ENCODE data around the gene CSRP1. TPM values are rescaled to one million over a fixed set of nuclear protein-coding genes. Genes with fewer than 3 reads are reported as not detected.
A peak's percentile ranks its signal among the peaks of the same experiment; 100 is the strongest.

The CSRP1 gene
- total RNA-seq, 4 donors from 2014 or later, result 548 to 1,751 (median 1,444) TPM

DNA sequence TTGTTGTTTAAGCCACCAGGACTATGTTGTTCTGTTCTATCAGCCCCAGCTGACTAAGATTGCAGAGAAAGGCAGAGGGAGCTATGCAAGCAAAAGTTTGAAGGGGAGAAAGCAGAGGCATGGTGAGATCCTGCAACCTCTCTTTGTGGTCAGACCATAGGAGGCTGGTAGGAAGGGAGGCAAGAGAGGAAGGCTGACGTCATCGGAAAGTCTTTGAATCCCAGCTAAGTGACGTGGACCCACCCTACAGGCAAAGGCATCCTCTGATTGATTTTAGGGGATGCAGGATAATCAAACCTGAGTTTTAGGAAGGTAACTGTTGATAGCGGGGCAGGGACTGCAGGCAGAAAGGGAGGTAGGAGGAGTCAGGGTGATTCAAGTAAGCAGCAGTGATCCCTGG, 62.1 kb downstream of the CSRP1 start:
- no peak for TF ChIP-seq EP300 (IDR thresholded peaks at IDR 0.05)
- TF ChIP-seq POLR2A (IDR thresholded peaks at IDR 0.05), result no peak
- TF ChIP-seq, protein P1, sequence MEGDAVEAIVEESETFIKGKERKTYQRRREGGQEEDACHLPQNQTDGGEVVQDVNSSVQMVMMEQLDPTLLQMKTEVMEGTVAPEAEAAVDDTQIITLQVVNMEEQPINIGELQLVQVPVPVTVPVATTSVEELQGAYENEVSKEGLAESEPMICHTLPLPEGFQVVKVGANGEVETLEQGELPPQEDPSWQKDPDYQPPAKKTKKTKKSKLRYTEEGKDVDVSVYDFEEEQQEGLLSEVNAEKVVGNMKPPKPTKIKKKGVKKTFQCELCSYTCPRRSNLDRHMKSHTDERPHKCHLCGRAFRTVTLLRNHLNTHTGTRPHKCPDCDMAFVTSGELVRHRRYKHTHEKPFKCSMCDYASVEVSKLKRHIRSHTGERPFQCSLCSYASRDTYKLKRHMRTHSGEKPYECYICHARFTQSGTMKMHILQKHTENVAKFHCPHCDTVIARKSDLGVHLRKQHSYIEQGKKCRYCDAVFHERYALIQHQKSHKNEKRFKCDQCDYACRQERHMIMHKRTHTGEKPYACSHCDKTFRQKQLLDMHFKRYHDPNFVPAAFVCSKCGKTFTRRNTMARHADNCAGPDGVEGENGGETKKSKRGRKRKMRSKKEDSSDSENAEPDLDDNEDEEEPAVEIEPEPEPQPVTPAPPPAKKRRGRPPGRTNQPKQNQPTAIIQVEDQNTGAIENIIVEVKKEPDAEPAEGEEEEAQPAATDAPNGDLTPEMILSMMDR (IDR thresholded peaks at IDR 0.05), result no peak
- 60 to 77% methylated on average over 4 of the region's 4 CpGs for WGBS, 2 donors
- H3K9me3 ChIP-seq, result peaks cover 0 to 3% (median 0%) of the 10 kb centered on the region in 4 donors
- no peak for DNase-seq (ENCODE audit: low spot score in 2 of 2)
- H3K4me1 ChIP-seq, result peaks cover 0 to 41% (median 16%) of the 10 kb centered on the region in 4 donors
- H3K36me3 ChIP-seq, result no peaks in the 10 kb centered on the region
- no peak overlapping the region for H3K4me3 ChIP-seq
- H3K27me3 ChIP-seq, result no peaks in the 10 kb centered on the region
- peak overlapping the region in 2 of 4 donors; percentile 37 to 96 for H3K27ac ChIP-seq

GRCh38 chr1:201443747-201444146, 63.2 kb downstream of the CSRP1 start:
- Histone ChIP-seq H3K4me1 (peaks cover 0 to 31% (median 10%) of the 10 kb centered on the region in 4 donors), H3K36me3 (no peaks in the 10 kb centered on the region), H3K9me3 (peaks cover 0 to 3% (median 0%) of the 10 kb centered on the region in 4 donors), H3K27ac (peak overlapping the region in 1 of 4 donors; percentile 49), H3K4me3 (no peak overlapping the region), H3K27me3 (no peaks in the 10 kb centered on the region)
- whole genome bisulfite sequencing, 2 donors, result 73 to 80% methylated on average over 7 of the region's 7 CpGs
- TF ChIP-seq, protein P1 (IDR thresholded peaks at IDR 0.05), result no peak
- TF ChIP-seq POLR2A (IDR thresholded peaks at IDR 0.05), result no peak
- TF ChIP-seq EP300 (IDR thresholded peaks at IDR 0.05), result no peak
- DNase-seq (ENCODE audit: low spot score in 2 of 2), result no peak

DNA sequence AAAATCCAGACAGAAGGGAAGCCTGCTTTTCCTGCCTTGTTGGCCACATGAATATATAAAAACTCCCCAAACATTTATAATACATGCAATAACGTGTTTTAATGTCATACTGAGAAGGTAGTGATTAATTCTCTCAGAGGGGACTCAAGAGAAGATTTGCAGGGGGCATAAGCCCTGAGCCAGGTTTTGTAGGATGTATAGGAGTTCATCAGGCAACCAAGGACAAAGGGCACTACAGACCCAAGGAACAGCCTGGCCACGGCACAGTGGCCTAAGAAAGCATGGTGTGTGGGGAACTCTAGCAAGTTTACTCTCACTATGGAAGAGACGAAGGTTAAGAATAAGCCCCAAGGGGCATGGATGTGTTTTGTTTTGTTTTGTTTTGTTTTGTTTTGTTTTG, 70.0 kb downstream of the CSRP1 start:
- H3K9me3 ChIP-seq, result peaks cover 0 to 3% (median 0%) of the 10 kb centered on the region in 4 donors
- no peak overlapping the region for H3K4me3 ChIP-seq
- peak overlapping the region in 1 of 4 donors; percentile 70 for H3K27ac ChIP-seq
- TF ChIP-seq EP300 (IDR thresholded peaks at IDR 0.05) (no peak), POLR2A (IDR thresholded peaks at IDR 0.05) (no peak)
- TF ChIP-seq, protein P1 (IDR thresholded peaks at IDR 0.05), result no peak
- no peaks in the 10 kb centered on the region for H3K27me3 ChIP-seq
- DNase-seq (ENCODE audit: low spot score in 2 of 2), result no peak
- peaks cover 0 to 23% (median 2%) of the 10 kb centered on the region in 4 donors for H3K4me1 ChIP-seq
- H3K36me3 ChIP-seq, result no peaks in the 10 kb centered on the region
- WGBS, 2 donors, result 72 to 73% methylated on average over 3 of the region's 3 CpGs

GRCh38 chr1:201436393-201436792, 70.5 kb downstream of the CSRP1 start:
- Histone ChIP-seq H3K27ac (peak overlapping the region in 2 of 4 donors; percentile 62 to 70), H3K27me3 (no peaks in the 10 kb centered on the region), H3K9me3 (peaks cover 0 to 3% (median 0%) of the 10 kb centered on the region in 4 donors), H3K4me1 (peaks cover 0 to 23% (median 2%) of the 10 kb centered on the region in 4 donors), H3K36me3 (no peaks in the 10 kb centered on the region), H3K4me3 (no peak overlapping the region)
- no peak for TF ChIP-seq EP300 (IDR thresholded peaks at IDR 0.05)
- no peak for TF ChIP-seq POLR2A (IDR thresholded peaks at IDR 0.05)
- TF ChIP-seq, protein P1 (IDR thresholded peaks at IDR 0.05), result no peak
- WGBS, 2 donors, result 61 to 72% methylated on average over 6 of the region's 6 CpGs
- DNase-seq (ENCODE audit: low spot score in 2 of 2), result no peak

- 93 to 98% methylated on average over 3 of the region's 3 CpGs for WGBS, 2 donors
- Histone ChIP-seq H3K4me3 (no peak overlapping the region), H3K9me3 (no peaks in the 10 kb centered on the region), H3K4me1 (peaks cover 0 to 23% (median 2%) of the 10 kb centered on the region in 4 donors), H3K36me3 (no peaks in the 10 kb centered on the region), H3K27me3 (no peaks in the 10 kb centered on the region), H3K27ac (no peak overlapping the region)
- TF ChIP-seq, protein P1 (IDR thresholded peaks at IDR 0.05), result no peak
- no peak for TF ChIP-seq POLR2A (IDR thresholded peaks at IDR 0.05)
- TF ChIP-seq EP300 (IDR thresholded peaks at IDR 0.05), result no peak
- DNase-seq (ENCODE audit: low spot score in 2 of 2), result no peak
Measured at GRCh38 chr1:201434266-201434665, 72.7 kb downstream of the CSRP1 start.

Data from tibial nerve (tissue), 4 donors.